GM10266 (cell line): ENCODE data around the gene TLR2.

Experiments used
- DNase-seq: peaks from one replicate; pipeline ENCODE4 v3.0.0; 2012; ENCODE audit errors: extremely low spot score
- TF ChIP-seq, protein P1 (sequence below): IDR thresholded peaks from 2 replicates; pipeline ENCODE4 v1.5.1; 2012; ENCODE audit warnings: mild to moderate bottlenecking, low read depth; ENCODE audit not compliant: control insufficient read depth, insufficient read depth; ENCODE audit errors: missing control alignments

TLR2 gene, protein sequence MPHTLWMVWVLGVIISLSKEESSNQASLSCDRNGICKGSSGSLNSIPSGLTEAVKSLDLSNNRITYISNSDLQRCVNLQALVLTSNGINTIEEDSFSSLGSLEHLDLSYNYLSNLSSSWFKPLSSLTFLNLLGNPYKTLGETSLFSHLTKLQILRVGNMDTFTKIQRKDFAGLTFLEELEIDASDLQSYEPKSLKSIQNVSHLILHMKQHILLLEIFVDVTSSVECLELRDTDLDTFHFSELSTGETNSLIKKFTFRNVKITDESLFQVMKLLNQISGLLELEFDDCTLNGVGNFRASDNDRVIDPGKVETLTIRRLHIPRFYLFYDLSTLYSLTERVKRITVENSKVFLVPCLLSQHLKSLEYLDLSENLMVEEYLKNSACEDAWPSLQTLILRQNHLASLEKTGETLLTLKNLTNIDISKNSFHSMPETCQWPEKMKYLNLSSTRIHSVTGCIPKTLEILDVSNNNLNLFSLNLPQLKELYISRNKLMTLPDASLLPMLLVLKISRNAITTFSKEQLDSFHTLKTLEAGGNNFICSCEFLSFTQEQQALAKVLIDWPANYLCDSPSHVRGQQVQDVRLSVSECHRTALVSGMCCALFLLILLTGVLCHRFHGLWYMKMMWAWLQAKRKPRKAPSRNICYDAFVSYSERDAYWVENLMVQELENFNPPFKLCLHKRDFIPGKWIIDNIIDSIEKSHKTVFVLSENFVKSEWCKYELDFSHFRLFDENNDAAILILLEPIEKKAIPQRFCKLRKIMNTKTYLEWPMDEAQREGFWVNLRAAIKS

DNA sequence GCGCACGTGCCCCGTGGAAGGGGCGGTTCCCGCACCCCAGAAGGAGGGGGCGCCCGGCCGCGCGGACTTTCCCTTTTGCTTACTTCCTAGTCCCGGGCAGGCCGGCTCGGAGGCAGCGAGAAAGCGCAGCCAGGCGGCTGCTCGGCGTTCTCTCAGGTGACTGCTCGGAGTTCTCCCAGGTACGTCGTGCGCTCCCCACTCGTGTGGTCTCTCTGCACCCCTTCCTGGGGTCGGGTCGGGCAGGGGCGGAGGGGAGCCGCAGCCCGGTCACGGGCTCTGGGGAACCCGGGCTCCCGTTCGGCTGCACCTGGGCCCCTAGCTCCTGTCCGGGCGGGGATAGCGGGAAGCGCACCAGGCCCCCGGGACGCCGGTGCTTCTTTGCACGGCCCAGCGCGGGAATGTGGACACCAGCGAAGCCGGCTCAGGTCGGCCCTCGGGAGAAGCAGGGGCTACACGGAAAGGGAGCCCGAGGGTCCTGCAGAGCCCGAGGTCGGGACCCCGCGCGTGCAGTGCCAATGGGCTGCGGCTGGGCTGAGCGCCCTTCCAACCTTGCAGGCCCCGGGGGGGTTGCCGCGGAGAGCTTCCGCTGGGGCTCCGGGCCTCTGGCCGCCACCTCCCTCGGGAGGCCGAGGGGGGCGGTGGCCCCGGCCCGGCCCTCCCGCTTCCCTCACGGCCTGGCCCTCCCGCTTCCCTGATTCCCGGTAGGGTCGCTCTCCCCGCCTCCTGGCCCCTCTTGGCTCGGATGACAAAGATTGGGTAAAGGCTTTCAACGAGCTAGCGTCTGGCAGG, at the start of gene TLR2:
TLR2 (plus strand) TSS at position 99 of the 789 bp plus-strand sequence. CDS start 18,628 bp downstream, outside the sequence.
- TF ChIP-seq, protein P1, sequence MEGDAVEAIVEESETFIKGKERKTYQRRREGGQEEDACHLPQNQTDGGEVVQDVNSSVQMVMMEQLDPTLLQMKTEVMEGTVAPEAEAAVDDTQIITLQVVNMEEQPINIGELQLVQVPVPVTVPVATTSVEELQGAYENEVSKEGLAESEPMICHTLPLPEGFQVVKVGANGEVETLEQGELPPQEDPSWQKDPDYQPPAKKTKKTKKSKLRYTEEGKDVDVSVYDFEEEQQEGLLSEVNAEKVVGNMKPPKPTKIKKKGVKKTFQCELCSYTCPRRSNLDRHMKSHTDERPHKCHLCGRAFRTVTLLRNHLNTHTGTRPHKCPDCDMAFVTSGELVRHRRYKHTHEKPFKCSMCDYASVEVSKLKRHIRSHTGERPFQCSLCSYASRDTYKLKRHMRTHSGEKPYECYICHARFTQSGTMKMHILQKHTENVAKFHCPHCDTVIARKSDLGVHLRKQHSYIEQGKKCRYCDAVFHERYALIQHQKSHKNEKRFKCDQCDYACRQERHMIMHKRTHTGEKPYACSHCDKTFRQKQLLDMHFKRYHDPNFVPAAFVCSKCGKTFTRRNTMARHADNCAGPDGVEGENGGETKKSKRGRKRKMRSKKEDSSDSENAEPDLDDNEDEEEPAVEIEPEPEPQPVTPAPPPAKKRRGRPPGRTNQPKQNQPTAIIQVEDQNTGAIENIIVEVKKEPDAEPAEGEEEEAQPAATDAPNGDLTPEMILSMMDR = no peak
- DNase-seq = peak; percentile 78

DNA sequence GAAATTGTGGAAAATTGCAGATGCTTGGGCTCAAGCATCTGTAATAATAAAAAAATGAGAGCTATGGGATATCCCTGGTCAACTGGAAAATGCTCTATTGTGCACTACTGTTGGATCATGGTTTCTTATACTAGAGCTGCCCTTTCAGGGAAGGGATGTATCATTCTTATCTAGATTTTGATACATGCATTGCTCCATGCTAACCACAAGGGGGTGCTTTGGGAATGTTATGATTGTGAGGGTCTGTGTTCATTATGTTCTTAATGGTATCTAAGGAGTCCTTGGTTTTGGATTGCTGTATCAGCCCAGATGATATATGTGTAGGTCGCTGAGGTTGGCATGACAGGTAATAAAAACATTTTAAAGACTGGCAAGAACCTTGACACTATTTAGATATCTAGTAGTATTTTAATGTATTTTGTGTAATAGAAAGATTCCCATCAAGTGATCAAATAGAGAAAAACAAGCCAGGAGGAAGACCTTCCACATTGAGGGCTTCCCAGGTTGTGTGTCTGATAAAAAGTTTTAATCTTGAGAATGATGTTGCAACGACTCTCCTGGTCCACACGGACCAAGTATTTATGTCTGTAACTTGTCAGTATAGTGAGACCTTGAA, 49.2 kb upstream of the TLR2 start:
- DNase-seq = no peak
- TF ChIP-seq, protein P1 = peak; percentile 24

GRCh38 chr4:153635846-153636245, 48.2 kb upstream of the TLR2 start:
- TF ChIP-seq, protein P1 = no peak
- no peak for DNase-seq

DNA sequence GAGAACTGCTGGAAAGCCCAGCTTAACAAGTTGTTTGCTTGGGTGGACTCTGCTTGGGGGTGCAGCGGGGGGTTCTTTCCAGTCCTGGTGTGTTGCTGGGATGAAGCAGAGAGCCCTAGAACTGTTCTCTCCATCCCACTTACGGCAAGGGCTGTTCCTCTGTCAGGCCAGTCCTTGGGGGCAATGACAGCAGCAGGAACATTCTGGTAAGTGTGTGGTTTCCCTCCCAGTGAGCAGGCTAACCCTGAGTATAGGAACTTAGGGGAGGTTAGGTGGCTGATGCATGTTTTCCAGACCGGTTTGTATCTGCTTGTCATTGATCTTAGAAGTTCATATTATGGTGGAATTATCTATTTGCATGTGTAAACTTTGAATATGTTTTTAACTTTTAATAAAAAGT, 46.9 kb upstream of the TLR2 start:
- no peak for DNase-seq
- TF ChIP-seq, protein P1 = no peak

GRCh38 chr4:153638011-153638410, 46.1 kb upstream of the TLR2 start:
- TF ChIP-seq, protein P1 = no peak
- no peak for DNase-seq

GRCh38 chr4:153638999-153639398, 45.1 kb upstream of the TLR2 start:
- DNase-seq = no peak
- TF ChIP-seq, protein P1 = no peak
